ENCODE results near the gene FBXL17. TPM values are rescaled to one million over a fixed set of nuclear protein-coding genes. Genes with fewer than 3 reads are reported as not detected.

FBXL17 gene
- total and polyA plus RNA-seq, 9 of the 15 experiments (the other 6 are each of a cell fraction or from before 2014, with no cell fraction given) = 0.32 to 5.4 (median 1.8) TPM

DNA sequence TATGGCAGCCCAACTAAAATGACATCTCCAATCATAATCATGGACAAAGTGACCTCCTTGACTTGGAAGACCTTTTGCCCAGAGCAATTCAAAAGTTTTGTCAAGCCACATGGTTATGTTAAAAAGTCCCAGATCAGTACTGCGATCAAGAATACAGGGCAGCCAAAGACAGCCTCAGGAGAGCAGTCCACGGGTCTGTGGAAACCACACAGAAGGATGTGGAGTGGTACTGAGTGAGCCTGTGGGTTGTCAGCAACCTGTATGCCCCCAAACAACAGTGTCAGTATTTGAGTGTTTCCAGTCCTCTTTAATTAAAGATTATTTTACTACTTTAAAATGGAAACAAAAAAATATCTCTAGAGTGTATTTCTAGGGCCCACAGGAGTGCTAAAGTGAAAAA is 365.8 kb downstream of the FBXL17 start (continued):
- TF ChIP-seq KAT2B (IDR thresholded peaks at IDR 0.05; ENCODE audit: low read depth, low read length) = no peak

DNA sequence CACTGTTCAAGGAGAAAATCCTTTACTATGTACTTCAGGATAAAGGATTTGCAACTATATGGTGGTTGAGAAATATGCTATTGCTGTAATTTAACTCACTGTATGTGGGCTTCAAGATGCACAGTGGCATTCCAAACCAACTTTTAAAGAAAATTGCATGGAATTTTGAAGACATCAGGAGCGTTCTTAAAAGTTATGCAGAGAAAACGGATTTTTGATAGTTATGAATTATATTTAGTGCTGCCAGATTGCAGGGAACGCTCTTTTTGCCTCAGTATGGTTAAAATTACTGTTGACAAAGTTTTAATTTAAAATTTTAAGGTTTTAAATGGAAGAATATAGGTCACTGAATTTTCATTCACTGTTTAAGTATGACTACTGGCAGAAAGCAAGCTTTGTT is 375.1 kb downstream of the FBXL17 start:
- H3K4me3 ChIP-seq = no peak overlapping the region
- no peak for FAIRE-seq
- H3K4me2 ChIP-seq (ENCODE audit: insufficient read depth, low read length) = no peak overlapping the region
- 0% methylated on average over 3 of the region's 3 CpGs for WGBS (ENCODE audit: insufficient coverage, low coverage, missing lambda C conversion rate)
- ChIA-PET POLR2A (no interaction called here), CTCF (ENCODE audit: low intra/inter-chr PET ratio) (no interaction called here)
- H3K27ac ChIP-seq (ENCODE audit: extremely low read depth, low read depth, low read length) = no peak overlapping the region
- no TSS peak for BruUV-seq (replicated peaks)
- H2AFZ ChIP-seq (ENCODE audit: low read depth, low read length) = no peak overlapping the region
- no peaks in the 10 kb centered on the region for H3K27me3 ChIP-seq (ENCODE audit: control insufficient read depth in 2 of 2, insufficient read depth in 2 of 2, low read length in 2 of 2)
- H3K9me3 ChIP-seq (replicated peaks; ENCODE audit: control insufficient read depth, insufficient read depth, low read depth, low read length) = no peaks in the 10 kb centered on the region
- H3K9ac ChIP-seq (ENCODE audit: insufficient read depth in 1 of 2, low read depth in 2 of 2, low read length in 2 of 2) = no peak overlapping the region
- H4K20me1 ChIP-seq (replicated peaks; ENCODE audit: control insufficient read depth, insufficient read depth, low read length) = no peaks in the 10 kb centered on the region
- no peaks in the 10 kb centered on the region for H3K4me1 ChIP-seq (replicated peaks in 1 of 2; ENCODE audit: control insufficient read depth in 2 of 2, insufficient read depth in 2 of 2, low read length in 2 of 2)
- no peaks in the 10 kb centered on the region for H3K9me1 ChIP-seq (ENCODE audit: control insufficient read depth, insufficient read depth, low read length)
- no peak for DNase-seq (ENCODE audit: extremely low read depth in 1 of 4, low spot score in 3 of 4)
- in situ Hi-C loops (cut with MboI) (no loop called here), intact Hi-C loops (cut with micrococcal nuclease) (no loop called here)
- TF ChIP-seq ZNF584 (CRISPR knock-in tag; IDR thresholded peaks at IDR 0.05; ENCODE audit: low read depth) = no peak
- TF ChIP-seq, protein P1, sequence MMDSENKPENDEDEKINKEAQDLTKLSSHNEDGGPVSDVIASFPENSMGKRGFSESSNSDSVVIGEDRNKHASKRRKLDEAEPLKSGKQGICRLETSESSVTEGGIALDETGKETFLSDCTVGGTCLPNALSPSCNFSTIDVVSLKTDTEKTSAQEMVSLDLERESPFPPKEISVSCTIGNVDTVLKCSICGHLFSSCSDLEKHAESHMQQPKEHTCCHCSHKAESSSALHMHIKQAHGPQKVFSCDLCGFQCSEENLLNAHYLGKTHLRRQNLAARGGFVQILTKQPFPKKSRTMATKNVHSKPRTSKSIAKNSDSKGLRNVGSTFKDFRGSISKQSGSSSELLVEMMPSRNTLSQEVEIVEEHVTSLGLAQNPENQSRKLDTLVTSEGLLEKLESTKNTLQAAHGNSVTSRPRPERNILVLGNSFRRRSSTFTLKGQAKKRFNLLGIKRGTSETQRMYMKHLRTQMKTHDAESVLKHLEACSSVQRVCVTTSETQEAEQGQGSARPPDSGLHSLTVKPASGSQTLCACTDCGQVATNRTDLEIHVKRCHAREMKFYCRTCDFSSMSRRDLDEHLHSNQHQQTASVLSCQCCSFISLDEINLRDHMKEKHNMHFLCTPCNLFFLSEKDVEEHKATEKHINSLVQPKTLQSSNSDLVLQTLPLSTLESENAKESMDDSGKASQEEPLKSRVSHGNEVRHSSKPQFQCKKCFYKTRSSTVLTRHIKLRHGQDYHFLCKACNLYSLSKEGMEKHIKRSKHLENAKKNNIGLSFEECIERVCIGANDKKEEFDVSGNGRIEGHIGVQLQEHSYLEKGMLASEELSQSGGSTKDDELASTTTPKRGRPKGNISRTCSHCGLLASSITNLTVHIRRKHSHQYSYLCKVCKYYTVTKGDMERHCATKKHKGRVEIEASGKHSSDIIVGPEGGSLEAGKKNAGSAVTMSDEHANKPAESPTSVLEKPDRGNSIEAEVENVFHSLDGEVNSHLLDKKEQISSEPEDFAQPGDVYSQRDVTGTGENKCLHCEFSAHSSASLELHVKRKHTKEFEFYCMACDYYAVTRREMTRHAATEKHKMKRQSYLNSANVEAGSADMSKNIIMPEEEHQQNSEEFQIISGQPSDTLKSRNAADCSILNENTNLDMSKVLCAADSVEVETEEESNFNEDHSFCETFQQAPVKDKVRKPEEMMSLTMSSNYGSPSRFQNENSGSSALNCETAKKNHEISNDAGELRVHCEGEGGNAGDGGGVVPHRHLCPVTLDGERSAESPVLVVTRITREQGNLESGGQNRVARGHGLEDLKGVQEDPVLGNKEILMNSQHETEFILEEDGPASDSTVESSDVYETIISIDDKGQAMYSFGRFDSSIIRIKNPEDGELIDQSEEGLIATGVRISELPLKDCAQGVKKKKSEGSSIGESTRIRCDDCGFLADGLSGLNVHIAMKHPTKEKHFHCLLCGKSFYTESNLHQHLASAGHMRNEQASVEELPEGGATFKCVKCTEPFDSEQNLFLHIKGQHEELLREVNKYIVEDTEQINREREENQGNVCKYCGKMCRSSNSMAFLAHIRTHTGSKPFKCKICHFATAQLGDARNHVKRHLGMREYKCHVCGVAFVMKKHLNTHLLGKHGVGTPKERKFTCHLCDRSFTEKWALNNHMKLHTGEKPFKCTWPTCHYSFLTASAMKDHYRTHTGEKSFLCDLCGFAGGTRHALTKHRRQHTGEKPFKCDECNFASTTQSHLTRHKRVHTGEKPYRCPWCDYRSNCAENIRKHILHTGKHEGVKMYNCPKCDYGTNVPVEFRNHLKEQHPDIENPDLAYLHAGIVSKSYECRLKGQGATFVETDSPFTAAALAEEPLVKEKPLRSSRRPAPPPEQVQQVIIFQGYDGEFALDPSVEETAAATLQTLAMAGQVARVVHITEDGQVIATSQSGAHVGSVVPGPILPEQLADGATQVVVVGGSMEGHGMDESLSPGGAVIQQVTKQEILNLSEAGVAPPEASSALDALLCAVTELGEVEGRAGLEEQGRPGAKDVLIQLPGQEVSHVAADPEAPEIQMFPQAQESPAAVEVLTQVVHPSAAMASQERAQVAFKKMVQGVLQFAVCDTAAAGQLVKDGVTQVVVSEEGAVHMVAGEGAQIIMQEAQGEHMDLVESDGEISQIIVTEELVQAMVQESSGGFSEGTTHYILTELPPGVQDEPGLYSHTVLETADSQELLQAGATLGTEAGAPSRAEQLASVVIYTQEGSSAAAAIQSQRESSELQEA (IDR thresholded peaks at IDR 0.05; ENCODE audit: low read depth) = no peak
- no peak for TF ChIP-seq FOXJ2 (tag; IDR thresholded peaks at IDR 0.05)
- no peak for TF ChIP-seq CBFB (CRISPR knock-in tag; IDR thresholded peaks at IDR 0.05)
- no peak for TF ChIP-seq ATF1 (CRISPR knock-in tag; IDR thresholded peaks at IDR 0.05)
- TF ChIP-seq ATF1 (tag; IDR thresholded peaks at IDR 0.05) = no peak
- no peak for TF ChIP-seq ZNF408 (CRISPR knock-in tag; IDR thresholded peaks at IDR 0.05; ENCODE audit: low read depth)
- H3K36me3 ChIP-seq (ENCODE audit: control insufficient read depth, insufficient read depth, low read length) = no peaks in the 10 kb centered on the region
- no peak for ATAC-seq
- no peaks in the 10 kb centered on the region for H3K79me2 ChIP-seq (ENCODE audit: control insufficient read depth, insufficient read depth, low read length)

Measured in K562 (cell line).